22Rv1 (cell line): ENCODE results near the gene IMPG1.

Experiments used
- CTCF ChIP-seq: fragments of 450-650 bp; IDR thresholded peaks from 2 replicates; pipeline ENCODE4 v1.5.1; 2017; ENCODE audit warnings: mild to moderate bottlenecking
- ZFX ChIP-seq: fragments of 450-650 bp; IDR thresholded peaks from 2 replicates; pipeline ENCODE4 v1.6.1; 2017; ENCODE audit warnings: antibody characterized with exemption, borderline replicate concordance

- TF ChIP-seq CTCF (no peak), ZFX (no peak)
Measured at GRCh38 chr6:75906871-75907270, 165.6 kb downstream of the IMPG1 start.
